GM21528 (cell line): ENCODE measurements around the gene SETD1B.
"Not testable (repeated sequence)": the region's sequence is repeated elsewhere in the genome, so short reads cannot be mapped to it uniquely, and the experiment has no call there.

Source experiments
- ATAC-seq: cut with Tn5 transposase; IDR thresholded peaks from one replicate; pipeline ENCODE4 v1.9.1; 2021; ENCODE audit warnings: mild to moderate bottlenecking, moderate library complexity; ENCODE audit not compliant: unreplicated experiment, low FRiP score

The SETD1B gene

GRCh38 chr12:121779422-121779895 is 24.4 kb upstream of the SETD1B start:
- ATAC-seq, result no peak

GRCh38 chr12:121780429-121780828 is 23.4 kb upstream of the SETD1B start:
- no peak for ATAC-seq

- ATAC-seq, result no peak
Measured at GRCh38 chr12:121781484-121781997, 22.3 kb upstream of the SETD1B start.

- ATAC-seq, result no peak
Measured at GRCh38 chr12:121781998-121782979, 21.5 kb upstream of the SETD1B start.

GRCh38 chr12:121783766-121784165 is 20.0 kb upstream of the SETD1B start:
- no peak for ATAC-seq

- ATAC-seq, result no peak
Measured at GRCh38 chr12:121784460-121784859, 19.3 kb upstream of the SETD1B start.

GRCh38 chr12:121786440-121786825 is 17.4 kb upstream of the SETD1B start:
- no peak for ATAC-seq

GRCh38 chr12:121787063-121788025 is 16.5 kb upstream of the SETD1B start:
- no peak for ATAC-seq

- no peak for ATAC-seq
Measured at GRCh38 chr12:121788176-121788818, 15.5 kb upstream of the SETD1B start.

GRCh38 chr12:121789233-121789781 is 14.5 kb upstream of the SETD1B start:
- ATAC-seq, result no peak

- peak; percentile 41 for ATAC-seq
Measured at GRCh38 chr12:121789800-121790728, 13.7 kb upstream of the SETD1B start.

- ATAC-seq, result not testable (repeated sequence)
Measured at GRCh38 chr12:121790785-121791184, 13.0 kb upstream of the SETD1B start.

- ATAC-seq, result no peak
Measured at GRCh38 chr12:121791671-121792551, 11.9 kb upstream of the SETD1B start.

- no peak for ATAC-seq
Measured at GRCh38 chr12:121792607-121793439, 11.0 kb upstream of the SETD1B start.

- ATAC-seq, result peak; percentile 10
Measured at GRCh38 chr12:121793440-121793837, 10.4 kb upstream of the SETD1B start, which contains the start of gene RHOF. Gene RHOF (minus strand): TSS chr12:121793688. CDS start chr12:121793633, 55 bp downstream.

- peak; percentile 42 for ATAC-seq
Measured at GRCh38 chr12:121793838-121794533, 9.8 kb upstream of the SETD1B start.
